ENCODE data around the gene R3HDM2.
A peak's percentile ranks its signal among the peaks of the same experiment; 100 is the strongest.

Gene R3HDM2

GRCh38 chr12:57430931-57431566 is at the start of gene R3HDM2:
Gene R3HDM2, minus strand, starts transcription at chr12:57431043. Its CDS starts 120,615 bp downstream, at chr12:57310428.
- intact Hi-C loops (cut with micrococcal nuclease): no loop called here
- H3K4me3 Mint-ChIP-seq: peak within 1 kb of the TSS; percentile 88
- peaks cover 7% of the 10 kb centered on the region for H3K36me3 Mint-ChIP-seq (ENCODE audit: low read depth)

GRCh38 chr12:57479376-57480115 is 48.7 kb upstream of the R3HDM2 start, which contains the start of gene ARHGAP9:
Gene ARHGAP9, minus strand, starts transcription at chr12:57479866. Its CDS starts 460 bp downstream, at chr12:57479406.
- peak within 1 kb of the TSS; percentile 97 for H3K27ac Mint-ChIP-seq
- H3K36me3 Mint-ChIP-seq (ENCODE audit: low read depth): peaks cover 33% of the 10 kb centered on the region
- H3K4me1 Mint-ChIP-seq (ENCODE audit: low read depth): peaks cover 74% of the 10 kb centered on the region
- no peaks in the 10 kb centered on the region for H3K9me3 Mint-ChIP-seq
- H3K4me3 Mint-ChIP-seq: peak within 1 kb of the TSS; percentile 96
- intact Hi-C loops (cut with micrococcal nuclease): no loop called here
- no peaks in the 10 kb centered on the region for H3K27me3 Mint-ChIP-seq

More at GRCh38 chr12:57430931-57431566, at the start of gene R3HDM2:
- Mint-ChIP-seq H3K27ac (peak within 1 kb of the TSS; percentile 98), H3K4me1 (ENCODE audit: low read depth) (peaks cover 34% of the 10 kb centered on the region), H3K27me3 (no peaks in the 10 kb centered on the region), H3K9me3 (no peaks in the 10 kb centered on the region)

GRCh38 chr12:57479043-57479375 is 48.2 kb upstream of the R3HDM2 start:
- Mint-ChIP-seq H3K4me1 (ENCODE audit: low read depth) (peaks cover 79% of the 10 kb centered on the region), H3K36me3 (ENCODE audit: low read depth) (peaks cover 39% of the 10 kb centered on the region)
- intact Hi-C loops (cut with micrococcal nuclease): no loop called here

GRCh38 chr12:57477710-57478681 is 47.2 kb upstream of the R3HDM2 start:
- intact Hi-C loops (cut with micrococcal nuclease): loop anchor here (1.0 to 2.0 kb wide), 2 partner anchors 9 to 19 kb away; partner anchors contain the start of gene GLI1
- H3K9me3 Mint-ChIP-seq: no peaks in the 10 kb centered on the region
- H3K27ac Mint-ChIP-seq: peak overlapping the region; percentile 97
- peaks cover 49% of the 10 kb centered on the region for H3K36me3 Mint-ChIP-seq (ENCODE audit: low read depth)
- peak overlapping the region; percentile 96 for H3K4me3 Mint-ChIP-seq
- H3K27me3 Mint-ChIP-seq: no peaks in the 10 kb centered on the region
- H3K4me1 Mint-ChIP-seq (ENCODE audit: low read depth): peaks cover 82% of the 10 kb centered on the region

More at GRCh38 chr12:57479043-57479375, 48.2 kb upstream of the R3HDM2 start:
- no peaks in the 10 kb centered on the region for H3K9me3 Mint-ChIP-seq
- H3K27ac Mint-ChIP-seq: peak overlapping the region; percentile 97
- peak overlapping the region; percentile 96 for H3K4me3 Mint-ChIP-seq
- no peaks in the 10 kb centered on the region for H3K27me3 Mint-ChIP-seq

- H3K4me3 Mint-ChIP-seq: peak overlapping the region; percentile 96
- intact Hi-C loops (cut with micrococcal nuclease): loop anchor here (1.0 to 2.0 kb wide), 2 partner anchors 18 to 46 kb away; partner anchors contain the start of gene GLI1
- peaks cover 84% of the 10 kb centered on the region for H3K4me1 Mint-ChIP-seq (ENCODE audit: low read depth)
- H3K27ac Mint-ChIP-seq: peak overlapping the region; percentile 97
- peaks cover 57% of the 10 kb centered on the region for H3K36me3 Mint-ChIP-seq (ENCODE audit: low read depth)
- no peaks in the 10 kb centered on the region for H3K9me3 Mint-ChIP-seq
- no peaks in the 10 kb centered on the region for H3K27me3 Mint-ChIP-seq
Observed at GRCh38 chr12:57476993-57477709, 46.3 kb upstream of the R3HDM2 start.

GRCh38 chr12:57476162-57476992 is 45.5 kb upstream of the R3HDM2 start:
- peak overlapping the region; percentile 96 for H3K4me3 Mint-ChIP-seq
- H3K27ac Mint-ChIP-seq: peak overlapping the region; percentile 97
- H3K9me3 Mint-ChIP-seq: no peaks in the 10 kb centered on the region
- H3K4me1 Mint-ChIP-seq (ENCODE audit: low read depth): peaks cover 87% of the 10 kb centered on the region
- H3K27me3 Mint-ChIP-seq: no peaks in the 10 kb centered on the region
- peaks cover 65% of the 10 kb centered on the region for H3K36me3 Mint-ChIP-seq (ENCODE audit: low read depth)
- intact Hi-C loops (cut with micrococcal nuclease): loop anchor here (1.0 to 2.0 kb wide), 2 partner anchors 18 to 47 kb away; partner anchors contain the start of gene GLI1

- no peaks in the 10 kb centered on the region for H3K27me3 Mint-ChIP-seq
- peak overlapping the region; percentile 96 for H3K4me3 Mint-ChIP-seq
- H3K4me1 Mint-ChIP-seq (ENCODE audit: low read depth): peaks cover 84% of the 10 kb centered on the region
- H3K9me3 Mint-ChIP-seq: no peaks in the 10 kb centered on the region
- H3K36me3 Mint-ChIP-seq (ENCODE audit: low read depth): peaks cover 74% of the 10 kb centered on the region
- H3K27ac Mint-ChIP-seq: peak overlapping the region; percentile 97
- intact Hi-C loops (cut with micrococcal nuclease): loop anchor here (1.0 to 2.0 kb wide), 2 partner anchors 17 to 48 kb away; partner anchors contain the start of gene GLI1
Observed at GRCh38 chr12:57475271-57476161, 44.7 kb upstream of the R3HDM2 start.

- intact Hi-C loops (cut with micrococcal nuclease): no loop called here
- Mint-ChIP-seq H3K4me1 (ENCODE audit: low read depth) (peaks cover 77% of the 10 kb centered on the region), H3K27me3 (no peaks in the 10 kb centered on the region), H3K27ac (peak overlapping the region; percentile 35), H3K36me3 (ENCODE audit: low read depth) (peaks cover 80% of the 10 kb centered on the region), H3K9me3 (no peaks in the 10 kb centered on the region), H3K4me3 (peak overlapping the region; percentile 47)
Observed at GRCh38 chr12:57474862-57475261, 44.0 kb upstream of the R3HDM2 start.

- Mint-ChIP-seq H3K9me3 (no peaks in the 10 kb centered on the region), H3K36me3 (ENCODE audit: low read depth) (peaks cover 85% of the 10 kb centered on the region), H3K27ac (peak overlapping the region; percentile 35), H3K27me3 (no peaks in the 10 kb centered on the region), H3K4me1 (ENCODE audit: low read depth) (peaks cover 73% of the 10 kb centered on the region), H3K4me3 (peak overlapping the region; percentile 47)
- intact Hi-C loops (cut with micrococcal nuclease): no loop called here
Observed at GRCh38 chr12:57474430-57474829, 43.6 kb upstream of the R3HDM2 start.

- intact Hi-C loops (cut with micrococcal nuclease): no loop called here
- Mint-ChIP-seq H3K27me3 (no peaks in the 10 kb centered on the region), H3K27ac (no peak overlapping the region), H3K4me3 (no peak overlapping the region), H3K9me3 (no peaks in the 10 kb centered on the region), H3K4me1 (ENCODE audit: low read depth) (peaks cover 68% of the 10 kb centered on the region), H3K36me3 (ENCODE audit: low read depth) (peaks cover 90% of the 10 kb centered on the region)
Observed at GRCh38 chr12:57473886-57474285, 43.0 kb upstream of the R3HDM2 start.

GRCh38 chr12:57473392-57473791 is 42.5 kb upstream of the R3HDM2 start:
- H3K36me3 Mint-ChIP-seq (ENCODE audit: low read depth): peaks cover 95% of the 10 kb centered on the region
- H3K27ac Mint-ChIP-seq: no peak overlapping the region
- H3K9me3 Mint-ChIP-seq: no peaks in the 10 kb centered on the region
- H3K4me3 Mint-ChIP-seq: no peak overlapping the region
- no peaks in the 10 kb centered on the region for H3K27me3 Mint-ChIP-seq
- peaks cover 65% of the 10 kb centered on the region for H3K4me1 Mint-ChIP-seq (ENCODE audit: low read depth)
- intact Hi-C loops (cut with micrococcal nuclease): no loop called here
